GM10847 (cell line): Measurements from ENCODE around the gene JAK2.

Experiments used
- POLR2A ChIP-seq: IDR thresholded peaks from 2 replicates; pipeline ENCODE4 v1.6.1; 2011; ENCODE audit not compliant: insufficient read length; ENCODE audit errors: extremely low read depth

Gene JAK2

GRCh38 chr9:5110867-5111681 lies 126.0 kb downstream of the JAK2 start:
- TF ChIP-seq POLR2A: no peak

- no peak for TF ChIP-seq POLR2A
These were observed 126.6 kb downstream of the JAK2 start for GRCh38 chr9:5111696-5112095.

GRCh38 chr9:5112109-5112592 lies 127.1 kb downstream of the JAK2 start:
- TF ChIP-seq POLR2A: no peak

- no peak for TF ChIP-seq POLR2A
These were observed 127.6 kb downstream of the JAK2 start for GRCh38 chr9:5112646-5113045.

- no peak for TF ChIP-seq POLR2A
These were observed 128.5 kb downstream of the JAK2 start for GRCh38 chr9:5113523-5113922.

- no peak for TF ChIP-seq POLR2A
These were observed 129.1 kb downstream of the JAK2 start for GRCh38 chr9:5113994-5114748.

GRCh38 chr9:5122116-5122515 lies 137.0 kb downstream of the JAK2 start:
- no peak for TF ChIP-seq POLR2A

GRCh38 chr9:5122516-5122915 lies 137.4 kb downstream of the JAK2 start:
- TF ChIP-seq POLR2A: no peak

GRCh38 chr9:5140151-5140550 lies 155.1 kb downstream of the JAK2 start:
- TF ChIP-seq POLR2A: no peak

GRCh38 chr9:5144217-5144616 lies 159.1 kb downstream of the JAK2 start:
- TF ChIP-seq POLR2A: no peak

- no peak for TF ChIP-seq POLR2A
These were observed 161.2 kb downstream of the JAK2 start for GRCh38 chr9:5146241-5146640.
